Loucy (cell line): Measurements from ENCODE around the gene MAS1L.
"Not testable (repeated sequence)": the region's sequence is repeated elsewhere in the genome, so short reads cannot be mapped to it uniquely, and the experiment has no call there.

ENCODE experiments used
- H2AFZ ChIP-seq: fragments of 200-600 bp; sonication (generic); 2 replicates; pipeline ENCODE4 v1.6.0; 2016; ENCODE audit warnings: antibody characterized with exemption, mild to moderate bottlenecking, low read length, moderate library complexity
- H3F3A ChIP-seq: fragments of 200-600 bp; 2 replicates; pipeline ENCODE4 v1.6.0; 2016; ENCODE audit warnings: antibody characterized with exemption, low read depth, mild to moderate bottlenecking
- H3K27me3 ChIP-seq: fragments of 200-600 bp; sonication (generic); 2 replicates; pipeline ENCODE4 v1.6.1; 2014; ENCODE audit warnings: low read length, mild to moderate bottlenecking; ENCODE audit not compliant: insufficient read depth, poor library complexity, severe bottlenecking
- H3K36me3 ChIP-seq: fragments of 200-600 bp; sonication (generic); 2 replicates; pipeline ENCODE4 v1.6.1; 2016; ENCODE audit warnings: low read length; ENCODE audit not compliant: insufficient read depth
- H3K4me1 ChIP-seq: fragments of 200-600 bp; sonication (generic); 2 replicates; pipeline ENCODE4 v1.5.1; 2014; ENCODE audit warnings: low read length, mild to moderate bottlenecking; ENCODE audit not compliant: insufficient read depth, poor library complexity, severe bottlenecking
- H3K4me2 ChIP-seq: fragments of 200-600 bp; sonication (generic); 2 replicates; pipeline ENCODE4 v1.6.0; 2014; ENCODE audit warnings: antibody characterized with exemption, low read length, low read depth, mild to moderate bottlenecking; ENCODE audit not compliant: poor library complexity, severe bottlenecking
- H3K4me3 ChIP-seq: fragments of 200-600 bp; sonication (generic); 2 replicates; pipeline ENCODE4 v1.5.1; 2014; ENCODE audit warnings: low read length, mild to moderate bottlenecking, mixed read lengths; ENCODE audit not compliant: poor library complexity, severe bottlenecking
- H3K79me2 ChIP-seq: fragments of 200-600 bp; sonication (generic); 2 replicates; pipeline ENCODE4 v1.6.1; 2014; ENCODE audit warnings: low read length; ENCODE audit not compliant: insufficient read depth
- H3K9ac ChIP-seq: fragments of 200-600 bp; sonication (generic); 2 replicates; pipeline ENCODE4 v1.6.0; 2014; ENCODE audit warnings: mild to moderate bottlenecking, low read depth, low read length, moderate library complexity; ENCODE audit not compliant: poor library complexity, severe bottlenecking
- H3K9me2 ChIP-seq: fragments of 200-600 bp; sonication (generic); replicated peaks from 2 replicates; pipeline ENCODE4 v1.6.1; 2016; ENCODE audit warnings: low read depth, low read length, mixed read lengths
- H3K9me3 ChIP-seq: fragments of 200-600 bp; sonication (generic); 2 replicates; pipeline ENCODE4 v1.6.1; 2014; ENCODE audit warnings: mild to moderate bottlenecking, antibody characterized with exemption, low read length, low read depth; ENCODE audit not compliant: insufficient read depth
- H4K20me1 ChIP-seq: fragments of 200-600 bp; sonication (generic); 2 replicates; pipeline ENCODE4 v1.6.0; 2014; ENCODE audit warnings: antibody characterized with exemption, low read length, mild to moderate bottlenecking; ENCODE audit not compliant: insufficient read depth, poor library complexity, severe bottlenecking
- EZH2phosphoT487 ChIP-seq: fragments of 200-600 bp; IDR thresholded peaks from 2 replicates; pipeline ENCODE4 v1.6.1; 2018; ENCODE audit warnings: antibody characterized with exemption, mild to moderate bottlenecking, moderate library complexity, borderline replicate concordance
- TF ChIP-seq, protein P1 (sequence below): fragments of 200-600 bp; sonication (generic); conservative IDR thresholded peaks from 2 replicates; pipeline ENCODE4 v1.5.1; 2014; ENCODE audit warnings: mild to moderate bottlenecking, antibody characterized with exemption, low read length

The MAS1L gene

DNA sequence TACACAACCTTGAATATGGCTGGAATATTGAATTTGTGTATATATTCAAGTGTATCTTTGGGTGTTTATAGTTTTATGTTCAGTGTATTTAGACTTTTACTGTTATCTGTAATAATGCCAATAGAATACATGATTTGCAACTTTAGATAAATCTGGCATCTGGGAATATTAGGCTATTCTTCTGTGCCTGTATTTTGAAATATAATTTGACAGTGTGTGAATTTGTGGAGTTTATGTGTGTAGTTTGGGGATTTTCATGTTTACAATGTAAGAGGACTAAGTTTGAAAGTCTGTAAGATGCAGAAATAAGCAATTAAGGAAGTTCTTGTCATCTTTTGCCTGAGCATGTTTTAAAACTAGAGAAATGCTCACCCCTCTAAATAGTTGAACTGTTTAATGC, 48.8 kb downstream of the MAS1L start, which contains the start of gene OR10C1:
Gene OR10C1, plus strand, starts transcription at position 301 of the 400 bp plus-strand sequence. CDS start 710 bp downstream, outside the sequence.
- H3K9ac ChIP-seq, result no peak within 1 kb of the TSS
- no peaks in the 10 kb centered on the region for H3K79me2 ChIP-seq
- H3K36me3 ChIP-seq, result no peaks in the 10 kb centered on the region
- H3K4me3 ChIP-seq, result no peak within 1 kb of the TSS
- no peaks in the 10 kb centered on the region for H4K20me1 ChIP-seq
- no peak for TF ChIP-seq EZH2phosphoT487
- TF ChIP-seq, protein P1, sequence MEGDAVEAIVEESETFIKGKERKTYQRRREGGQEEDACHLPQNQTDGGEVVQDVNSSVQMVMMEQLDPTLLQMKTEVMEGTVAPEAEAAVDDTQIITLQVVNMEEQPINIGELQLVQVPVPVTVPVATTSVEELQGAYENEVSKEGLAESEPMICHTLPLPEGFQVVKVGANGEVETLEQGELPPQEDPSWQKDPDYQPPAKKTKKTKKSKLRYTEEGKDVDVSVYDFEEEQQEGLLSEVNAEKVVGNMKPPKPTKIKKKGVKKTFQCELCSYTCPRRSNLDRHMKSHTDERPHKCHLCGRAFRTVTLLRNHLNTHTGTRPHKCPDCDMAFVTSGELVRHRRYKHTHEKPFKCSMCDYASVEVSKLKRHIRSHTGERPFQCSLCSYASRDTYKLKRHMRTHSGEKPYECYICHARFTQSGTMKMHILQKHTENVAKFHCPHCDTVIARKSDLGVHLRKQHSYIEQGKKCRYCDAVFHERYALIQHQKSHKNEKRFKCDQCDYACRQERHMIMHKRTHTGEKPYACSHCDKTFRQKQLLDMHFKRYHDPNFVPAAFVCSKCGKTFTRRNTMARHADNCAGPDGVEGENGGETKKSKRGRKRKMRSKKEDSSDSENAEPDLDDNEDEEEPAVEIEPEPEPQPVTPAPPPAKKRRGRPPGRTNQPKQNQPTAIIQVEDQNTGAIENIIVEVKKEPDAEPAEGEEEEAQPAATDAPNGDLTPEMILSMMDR, result no peak
- H3K9me3 ChIP-seq, result no peaks in the 10 kb centered on the region
- no peaks in the 10 kb centered on the region for H3F3A ChIP-seq
- no peak within 1 kb of the TSS for H2AFZ ChIP-seq
- H3K9me2 ChIP-seq, result no peaks in the 10 kb centered on the region
- no peaks in the 10 kb centered on the region for H3K27me3 ChIP-seq
- H3K4me2 ChIP-seq, result no peak within 1 kb of the TSS
- H3K4me1 ChIP-seq, result no peaks in the 10 kb centered on the region

DNA sequence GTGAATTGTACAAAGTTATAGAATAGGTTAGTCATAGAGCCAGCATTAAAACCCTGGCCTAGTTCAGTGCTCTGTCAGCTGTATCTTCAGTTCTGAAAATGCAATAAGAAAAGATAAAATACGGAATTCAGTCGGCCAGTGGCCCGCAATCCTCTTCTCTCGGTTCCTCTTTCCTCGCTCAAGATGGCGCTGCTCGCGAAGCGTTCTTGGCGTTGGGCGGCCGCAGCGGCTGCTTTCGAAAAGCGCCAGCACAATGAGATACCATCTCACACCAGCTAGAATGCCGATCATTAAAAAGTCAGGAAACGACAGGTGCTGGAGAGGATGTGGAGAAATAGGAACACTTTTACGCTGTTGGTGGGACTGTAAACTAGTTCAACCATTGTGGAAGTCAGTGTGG, 51.0 kb downstream of the MAS1L start:
- not testable (repeated sequence) for H3K9me3 ChIP-seq, H3K79me2 ChIP-seq, H3K4me2 ChIP-seq, H4K20me1 ChIP-seq, H3K4me3 ChIP-seq, H2AFZ ChIP-seq, H3K4me1 ChIP-seq, H3F3A ChIP-seq, H3K9ac ChIP-seq, H3K27me3 ChIP-seq, H3K9me2 ChIP-seq, H3K36me3 ChIP-seq
